OCI-LY3 (cell line): ENCODE measurements around the gene MYLK.

ENCODE experiments used
- H2AFZ ChIP-seq: fragments of 200-600, 300-600 bp; shearing (Covaris generic); 2 replicates; pipeline ENCODE4 v1.6.0; 2014; ENCODE audit warnings: antibody characterized with exemption, low read depth, low read length
- H3K27ac ChIP-seq: fragments of 200-600, 300-600 bp; sonication (generic); 2 replicates; pipeline ENCODE4 v1.5.1; 2014; ENCODE audit warnings: mild to moderate bottlenecking, low read length, moderate library complexity, mixed read lengths
- H3K27me3 ChIP-seq: fragments of 200-600, 300-600 bp; sonication (generic); 2 replicates; pipeline ENCODE4 v1.6.1; 2014; ENCODE audit warnings: low read depth, low read length, mixed read lengths
- H3K36me3 ChIP-seq: fragments of 200-600, 300-600 bp; sonication (generic); replicated peaks from 2 replicates; pipeline ENCODE3; 2014; ENCODE audit warnings: low read depth, low read length, mixed read lengths
- H3K4me1 ChIP-seq: fragments of 300-600, 200-600 bp; sonication (generic); 2 replicates; pipeline ENCODE4 v1.6.1; 2014; ENCODE audit warnings: low read length, mixed read lengths
- H3K4me2 ChIP-seq: fragments of 200-600, 300-600 bp; sonication (generic); 2 replicates; pipeline ENCODE4 v1.6.1; 2014; ENCODE audit warnings: low read length, mixed read lengths
- H3K4me3 ChIP-seq: fragments of 300-600, 200-600 bp; sonication (generic); 2 replicates; pipeline ENCODE4 v1.5.1; 2014; ENCODE audit warnings: antibody characterized with exemption, mild to moderate bottlenecking, low read length, moderate library complexity
- H3K79me2 ChIP-seq: fragments of 300-600, 200-600 bp; shearing (Covaris generic); 2 replicates; pipeline ENCODE4 v1.6.1; 2014; ENCODE audit warnings: mild to moderate bottlenecking, low read length, mixed read lengths
- H3K9ac ChIP-seq: fragments of 300-600, 200-600 bp; shearing (Covaris generic); 2 replicates; pipeline ENCODE4 v1.6.0; 2014; ENCODE audit warnings: mild to moderate bottlenecking, low read length, moderate library complexity
- H3K9me3 ChIP-seq: fragments of 200-600, 300-600 bp; shearing (Covaris generic); 2 replicates; pipeline ENCODE4 v1.6.1; 2014; ENCODE audit warnings: low read length, mixed read lengths; ENCODE audit not compliant: insufficient read depth
- H4K20me1 ChIP-seq: fragments of 200-600, 300-600 bp; sonication (generic); 2 replicates; pipeline ENCODE4 v1.6.1; 2016; ENCODE audit warnings: low read length, mixed read lengths; ENCODE audit not compliant: insufficient read depth
- EZH2phosphoT487 ChIP-seq: fragments of 200-600 bp; shearing (Covaris generic); IDR thresholded peaks from 2 replicates; pipeline ENCODE4 v1.6.1; 2018; ENCODE audit warnings: antibody characterized with exemption, mixed run types, low read depth
- TF ChIP-seq, protein P1 (sequence below): fragments of 200-600, 300-600 bp; sonication (generic); IDR thresholded peaks from 2 replicates; pipeline ENCODE4 v1.5.1; 2014; ENCODE audit warnings: antibody characterized with exemption, low read length, low read depth

Gene MYLK

DNA sequence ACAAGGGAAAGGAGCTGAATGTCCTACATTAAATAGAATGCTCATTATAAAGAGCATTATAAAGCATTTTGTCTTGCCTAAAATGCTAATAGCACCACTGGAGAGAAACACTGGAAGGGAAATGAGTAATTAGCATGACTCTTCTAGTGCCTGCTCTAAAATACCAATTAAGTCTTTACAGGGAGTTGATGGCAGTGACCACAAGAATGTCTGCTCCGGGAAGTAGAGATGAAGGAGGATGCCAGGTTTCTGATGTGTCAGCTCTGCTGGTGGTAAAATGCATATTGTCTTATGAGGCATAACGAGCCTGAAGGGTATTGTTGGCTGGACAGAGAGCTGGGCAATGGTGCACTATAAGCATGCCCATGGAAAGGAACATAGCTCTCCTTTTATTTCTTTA, 49.5 kb downstream of the MYLK start:
- Histone ChIP-seq H3K4me1 (no peaks in the 10 kb centered on the region), H3K27ac (no peak overlapping the region), H3K9me3 (no peaks in the 10 kb centered on the region), H3K4me3 (no peak overlapping the region), H3K36me3 (no peaks in the 10 kb centered on the region), H4K20me1 (no peaks in the 10 kb centered on the region), H3K79me2 (no peaks in the 10 kb centered on the region), H3K27me3 (peaks cover 7% of the 10 kb centered on the region; the same call in 1 of the 2 replicates), H2AFZ (no peak overlapping the region), H3K4me2 (no peak overlapping the region), H3K9ac (no peak overlapping the region)
- TF ChIP-seq EZH2phosphoT487, result no peak
- TF ChIP-seq, protein P1, sequence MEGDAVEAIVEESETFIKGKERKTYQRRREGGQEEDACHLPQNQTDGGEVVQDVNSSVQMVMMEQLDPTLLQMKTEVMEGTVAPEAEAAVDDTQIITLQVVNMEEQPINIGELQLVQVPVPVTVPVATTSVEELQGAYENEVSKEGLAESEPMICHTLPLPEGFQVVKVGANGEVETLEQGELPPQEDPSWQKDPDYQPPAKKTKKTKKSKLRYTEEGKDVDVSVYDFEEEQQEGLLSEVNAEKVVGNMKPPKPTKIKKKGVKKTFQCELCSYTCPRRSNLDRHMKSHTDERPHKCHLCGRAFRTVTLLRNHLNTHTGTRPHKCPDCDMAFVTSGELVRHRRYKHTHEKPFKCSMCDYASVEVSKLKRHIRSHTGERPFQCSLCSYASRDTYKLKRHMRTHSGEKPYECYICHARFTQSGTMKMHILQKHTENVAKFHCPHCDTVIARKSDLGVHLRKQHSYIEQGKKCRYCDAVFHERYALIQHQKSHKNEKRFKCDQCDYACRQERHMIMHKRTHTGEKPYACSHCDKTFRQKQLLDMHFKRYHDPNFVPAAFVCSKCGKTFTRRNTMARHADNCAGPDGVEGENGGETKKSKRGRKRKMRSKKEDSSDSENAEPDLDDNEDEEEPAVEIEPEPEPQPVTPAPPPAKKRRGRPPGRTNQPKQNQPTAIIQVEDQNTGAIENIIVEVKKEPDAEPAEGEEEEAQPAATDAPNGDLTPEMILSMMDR, result no peak

DNA sequence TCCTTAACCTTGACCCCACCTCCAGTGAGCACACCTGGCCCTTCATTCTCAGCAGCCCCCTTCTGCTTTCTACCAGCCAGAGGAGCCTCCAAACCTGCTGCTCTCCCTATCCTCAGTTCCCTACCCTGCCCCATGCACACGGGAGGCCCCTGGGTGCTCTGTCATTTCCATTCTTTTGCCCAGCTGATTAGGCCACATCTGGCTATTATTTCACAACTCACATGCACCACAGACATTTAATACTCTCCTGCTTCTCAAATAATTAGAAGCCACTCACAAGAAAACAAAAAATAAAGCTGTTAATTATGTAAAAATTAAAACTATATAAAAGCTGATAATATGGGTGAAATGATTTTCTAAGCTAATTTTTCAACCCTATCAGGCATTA, 50.7 kb downstream of the MYLK start:
- H3K27ac ChIP-seq, result no peak overlapping the region
- H3K79me2 ChIP-seq, result no peaks in the 10 kb centered on the region
- peaks cover 7% of the 10 kb centered on the region; the same call in 1 of the 2 replicates for H3K27me3 ChIP-seq
- H3K36me3 ChIP-seq, result no peaks in the 10 kb centered on the region
- no peak overlapping the region for H3K9ac ChIP-seq
- H4K20me1 ChIP-seq, result no peaks in the 10 kb centered on the region
- no peak overlapping the region for H2AFZ ChIP-seq
- no peak overlapping the region for H3K4me3 ChIP-seq
- TF ChIP-seq, protein P1, result no peak
- H3K4me1 ChIP-seq, result no peaks in the 10 kb centered on the region
- no peak overlapping the region for H3K4me2 ChIP-seq
- H3K9me3 ChIP-seq, result 0 out of 2 replicates have a peak, but pooled peaks cover under 1% of the 10 kb centered on the region

DNA sequence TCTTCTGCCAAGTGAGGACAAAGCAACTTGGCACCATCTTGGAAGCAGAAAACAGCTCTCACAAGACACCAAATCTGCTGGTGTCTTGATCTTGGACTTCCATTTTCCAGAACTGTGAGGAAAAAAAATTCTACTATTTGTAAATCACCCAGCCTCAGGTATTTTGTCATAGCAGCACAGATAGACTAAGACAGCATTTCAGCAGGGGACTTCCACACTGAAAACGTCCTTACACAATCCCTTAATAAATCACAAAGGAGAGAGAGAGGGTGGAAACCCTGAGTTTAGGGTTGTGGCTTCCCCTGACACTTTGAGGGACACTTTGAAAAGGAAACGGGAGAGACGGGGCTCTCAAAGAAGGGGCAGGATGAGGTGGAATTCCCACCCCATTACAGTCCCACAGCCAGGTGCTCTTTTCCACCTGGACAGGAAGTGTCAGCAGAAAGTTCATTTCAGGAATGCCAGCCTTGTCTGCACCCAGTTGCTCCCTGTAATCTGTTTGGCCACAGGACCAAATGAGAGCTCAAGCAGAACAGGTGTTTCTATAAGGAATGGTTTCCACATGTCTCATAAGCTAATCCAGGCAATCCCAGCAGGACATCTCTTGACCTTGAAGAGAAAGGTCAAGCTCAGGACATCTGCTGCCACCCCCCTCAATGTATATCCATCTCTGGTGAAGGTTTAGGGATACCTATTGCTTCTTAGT, 51.3 kb downstream of the MYLK start:
- H3K9ac ChIP-seq, result no peak overlapping the region
- no peak overlapping the region for H2AFZ ChIP-seq
- no peak overlapping the region for H3K4me2 ChIP-seq
- no peak overlapping the region for H3K4me3 ChIP-seq
- no peak overlapping the region for H3K27ac ChIP-seq
- no peaks in the 10 kb centered on the region for H3K79me2 ChIP-seq
- TF ChIP-seq, protein P1, result no peak
- no peak for TF ChIP-seq EZH2phosphoT487
- H3K4me1 ChIP-seq, result no peaks in the 10 kb centered on the region
- peaks cover 6% of the 10 kb centered on the region; the same call in 1 of the 2 replicates for H3K9me3 ChIP-seq
- no peaks in the 10 kb centered on the region for H4K20me1 ChIP-seq
- no peaks in the 10 kb centered on the region for H3K36me3 ChIP-seq
- H3K27me3 ChIP-seq, result peaks cover 7% of the 10 kb centered on the region; the same call in 1 of the 2 replicates

DNA sequence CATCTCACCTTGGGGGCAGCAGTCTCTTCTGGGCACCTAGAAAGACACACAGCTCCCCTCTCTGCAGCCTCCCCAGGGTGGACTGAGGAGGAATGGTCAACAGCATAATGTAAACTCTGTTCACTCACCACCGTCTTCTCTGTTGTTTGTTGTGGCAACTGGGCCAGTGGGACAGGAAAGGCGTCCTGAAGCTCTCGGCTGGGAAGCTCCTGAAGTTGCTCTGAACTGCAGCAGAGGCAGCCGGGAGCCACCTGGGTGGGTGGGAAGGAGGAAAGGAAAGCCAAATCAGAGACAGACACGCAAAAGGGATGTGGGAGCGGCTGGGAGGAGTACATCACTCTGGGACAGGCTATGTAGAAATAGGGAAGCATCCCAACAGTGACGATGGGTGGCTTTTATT, 52.7 kb downstream of the MYLK start:
- no peaks in the 10 kb centered on the region for H3K36me3 ChIP-seq
- no peak overlapping the region for H3K4me2 ChIP-seq
- peaks cover 7% of the 10 kb centered on the region; the same call in 1 of the 2 replicates for H3K27me3 ChIP-seq
- H2AFZ ChIP-seq, result no peak overlapping the region
- TF ChIP-seq EZH2phosphoT487, result no peak
- TF ChIP-seq, protein P1, result no peak
- H3K9ac ChIP-seq, result no peak overlapping the region
- H3K27ac ChIP-seq, result no peak overlapping the region
- no peaks in the 10 kb centered on the region for H4K20me1 ChIP-seq
- H3K9me3 ChIP-seq, result peaks cover 16% of the 10 kb centered on the region
- H3K4me1 ChIP-seq, result no peaks in the 10 kb centered on the region
- H3K4me3 ChIP-seq, result no peak overlapping the region
- H3K79me2 ChIP-seq, result no peaks in the 10 kb centered on the region
